ENCODE measurements around the gene SMG9. TPM values are rescaled to one million over a fixed set of nuclear protein-coding genes. Genes with fewer than 3 reads are reported as not detected.

Gene SMG9
- polyA plus RNA-seq, 3 donors = 1.3 to 26.1 (median 2.4) TPM

GRCh38 chr19:43797556-43797955 lies 42.8 kb upstream of the SMG9 start:
- DNase-seq = no peak
- Histone ChIP-seq H3K27ac (ENCODE audit: low read depth in 1 of 2, low read length in 2 of 2) (no peak overlapping the region), H3K9me3 (replicated peaks in 1 of 2; ENCODE audit: control insufficient read depth in 1 of 2, insufficient read depth in 1 of 2, low read length in 2 of 2) (no peaks in the 10 kb centered on the region), H3K36me3 (replicated peaks in 1 of 2; ENCODE audit: control insufficient read depth in 1 of 2, insufficient read depth in 2 of 2, low read length in 2 of 2) (no peaks in the 10 kb centered on the region), H3K4me3 (replicated peaks in 1 of 3; ENCODE audit: low read depth in 2 of 3, low read length in 3 of 3) (no peak overlapping the region), H3K27me3 (ENCODE audit: control insufficient read depth in 2 of 2, insufficient read depth in 2 of 2, low read length in 2 of 2) (peaks cover 0 to 15% of the 10 kb centered on the region in 2 donors), H3K9ac (ENCODE audit: insufficient read depth, low read length, poor library complexity, severe bottlenecking) (no peak overlapping the region), H3K4me2 (replicated peaks; ENCODE audit: extremely low read depth, low read length, poor library complexity, severe bottlenecking) (no peak overlapping the region), H3K4me1 (ENCODE audit: control insufficient read depth in 1 of 2, insufficient read depth in 2 of 2, low read length in 2 of 2) (peaks cover 11% of the 10 kb centered on the region in 2 donors), H4K20me1 (ENCODE audit: insufficient read depth, low read length) (no peaks in the 10 kb centered on the region), H2AFZ (ENCODE audit: insufficient read depth, low read depth, low read length, poor library complexity, severe bottlenecking) (no peak overlapping the region), H3K79me2 (ENCODE audit: insufficient read depth, low read length) (no peaks in the 10 kb centered on the region)
- Mint-ChIP-seq H3K27me3 (ENCODE audit: low read depth in 3 of 3) (peaks cover 7 to 54% (median 30%) of the 10 kb centered on the region in 3 donors), H3K9me3 (peaks cover 0 to 10% (median 2%) of the 10 kb centered on the region in 7 donors), H3K36me3 (peaks cover 3% of the 10 kb centered on the region in 2 donors), H3K27ac (no peak overlapping the region), H3K4me1 (peaks cover 16% of the 10 kb centered on the region), H3K4me3 (peak overlapping the region in 1 of 2 donors; percentile 85)
- intact Hi-C loops (cut with micrococcal nuclease) = no loop called here
- no peak for TF ChIP-seq CTCF (IDR thresholded peaks at IDR 0.05)
- 94% methylated on average over 7 of the region's 7 CpGs for WGBS (ENCODE audit: insufficient coverage)

- intact Hi-C loops (cut with micrococcal nuclease) = no loop called here
These were observed 42.4 kb upstream of the SMG9 start for GRCh38 chr19:43797118-43797517.

More at GRCh38 chr19:43797118-43797517, 42.4 kb upstream of the SMG9 start:
- H3K36me3 Mint-ChIP-seq = peaks cover 3% of the 10 kb centered on the region in 2 donors
- H3K9me3 Mint-ChIP-seq = peaks cover 0 to 10% (median 2%) of the 10 kb centered on the region in 7 donors
- no peaks in the 10 kb centered on the region for H3K9me3 ChIP-seq (replicated peaks in 1 of 2; ENCODE audit: control insufficient read depth in 1 of 2, insufficient read depth in 1 of 2, low read length in 2 of 2)
- WGBS (ENCODE audit: insufficient coverage) = 69% methylated on average over 6 of the region's 6 CpGs
- peak overlapping the region in 1 of 2 donors; percentile 12 for H3K4me3 Mint-ChIP-seq
- no peak overlapping the region for H3K4me2 ChIP-seq (replicated peaks; ENCODE audit: extremely low read depth, low read length, poor library complexity, severe bottlenecking)
- no peak overlapping the region for H2AFZ ChIP-seq (ENCODE audit: insufficient read depth, low read depth, low read length, poor library complexity, severe bottlenecking)
- no peak overlapping the region for H3K4me3 ChIP-seq (replicated peaks in 1 of 3; ENCODE audit: low read depth in 2 of 3, low read length in 3 of 3)
- no peaks in the 10 kb centered on the region for H3K79me2 ChIP-seq (ENCODE audit: insufficient read depth, low read length)
- peaks cover 16% of the 10 kb centered on the region for H3K4me1 Mint-ChIP-seq
- H3K9ac ChIP-seq (ENCODE audit: insufficient read depth, low read length, poor library complexity, severe bottlenecking) = no peak overlapping the region
- no peak for DNase-seq
- H3K36me3 ChIP-seq (replicated peaks in 1 of 2; ENCODE audit: control insufficient read depth in 1 of 2, insufficient read depth in 2 of 2, low read length in 2 of 2) = no peaks in the 10 kb centered on the region
- H4K20me1 ChIP-seq (ENCODE audit: insufficient read depth, low read length) = no peaks in the 10 kb centered on the region
- no peak for TF ChIP-seq CTCF (IDR thresholded peaks at IDR 0.05)
- H3K27ac Mint-ChIP-seq = peak overlapping the region in 1 of 7 donors; percentile 60
- H3K27ac ChIP-seq (ENCODE audit: low read depth in 1 of 2, low read length in 2 of 2) = no peak overlapping the region
- peaks cover 7 to 55% (median 30%) of the 10 kb centered on the region in 3 donors for H3K27me3 Mint-ChIP-seq (ENCODE audit: low read depth in 3 of 3)
- peaks cover 11% of the 10 kb centered on the region in 2 donors for H3K4me1 ChIP-seq (ENCODE audit: control insufficient read depth in 1 of 2, insufficient read depth in 2 of 2, low read length in 2 of 2)
- peaks cover 0 to 15% of the 10 kb centered on the region in 2 donors for H3K27me3 ChIP-seq (ENCODE audit: control insufficient read depth in 2 of 2, insufficient read depth in 2 of 2, low read length in 2 of 2)

Data from CD14-positive monocyte (primary cell).